NCI-H146 treated with DMSO at 0.1 percent for 48 hours (cell line): ENCODE measurements around the gene TSPYL6.
"Not testable (repeated sequence)": the region's sequence is repeated elsewhere in the genome, so short reads cannot be mapped to it uniquely, and the experiment has no call there.

Experiments
- DNase-seq: peaks from one replicate; lab custom pipeline; 2025; ENCODE audit not compliant: unreplicated experiment; lab: John Stamatoyannopoulos, UW

TSPYL6 gene

GRCh38 chr2:54256091-54256694, at the start of gene TSPYL6:
TSS of gene TSPYL6 (minus strand) at chr2:54256229. CDS start at chr2:54256151, 78 bp downstream.
- no peak for DNase-seq

- no peak for DNase-seq
These were observed 47.6 kb upstream of the TSPYL6 start for GRCh38 chr2:54303631-54304030.

- no peak for DNase-seq
These were observed 42.5 kb upstream of the TSPYL6 start for GRCh38 chr2:54298514-54298913.

- DNase-seq = no peak
These were observed 39.9 kb upstream of the TSPYL6 start for GRCh38 chr2:54295911-54296310.

GRCh38 chr2:54294665-54295064, 38.6 kb upstream of the TSPYL6 start:
- DNase-seq = not testable (repeated sequence)

- DNase-seq = no peak
These were observed 34.5 kb upstream of the TSPYL6 start for GRCh38 chr2:54290356-54291025.

GRCh38 chr2:54289917-54290316, 33.9 kb upstream of the TSPYL6 start:
- DNase-seq = no peak

GRCh38 chr2:54287532-54287931, 31.5 kb upstream of the TSPYL6 start:
- no peak for DNase-seq

GRCh38 chr2:54285451-54285850, 29.4 kb upstream of the TSPYL6 start:
- no peak for DNase-seq

GRCh38 chr2:54284826-54285225, 28.8 kb upstream of the TSPYL6 start:
- no peak for DNase-seq

GRCh38 chr2:54279385-54279784, 23.4 kb upstream of the TSPYL6 start:
- DNase-seq = no peak

- no peak for DNase-seq
These were observed 19.5 kb upstream of the TSPYL6 start for GRCh38 chr2:54275541-54275940.

GRCh38 chr2:54274781-54275242, 18.8 kb upstream of the TSPYL6 start:
- no peak for DNase-seq

GRCh38 chr2:54271843-54272627, 16.0 kb upstream of the TSPYL6 start:
- DNase-seq = no peak

- DNase-seq = no peak
These were observed 15.2 kb upstream of the TSPYL6 start for GRCh38 chr2:54271189-54271588.

GRCh38 chr2:54267577-54267976, 11.5 kb upstream of the TSPYL6 start:
- no peak for DNase-seq

- DNase-seq = not testable (repeated sequence)
These were observed 9.1 kb upstream of the TSPYL6 start for GRCh38 chr2:54265081-54265480.

GRCh38 chr2:54262015-54262765, 6.2 kb upstream of the TSPYL6 start:
- no peak for DNase-seq

GRCh38 chr2:54261537-54261936, 5.5 kb upstream of the TSPYL6 start:
- DNase-seq = no peak

GRCh38 chr2:54260241-54260595, 4.2 kb upstream of the TSPYL6 start:
- no peak for DNase-seq
